Measurements from ENCODE around the gene PMPCA. TPM values are rescaled to one million over a fixed set of nuclear protein-coding genes. Genes with fewer than 3 reads are reported as not detected.
A peak's percentile ranks its signal among the peaks of the same experiment; 100 is the strongest.

The PMPCA gene
- total and polyA plus RNA-seq, 2 of the 13 experiments (the other 11 are each of a cell fraction or from before 2014, with no cell fraction given), result 70.2 to 88.4 TPM

DNA sequence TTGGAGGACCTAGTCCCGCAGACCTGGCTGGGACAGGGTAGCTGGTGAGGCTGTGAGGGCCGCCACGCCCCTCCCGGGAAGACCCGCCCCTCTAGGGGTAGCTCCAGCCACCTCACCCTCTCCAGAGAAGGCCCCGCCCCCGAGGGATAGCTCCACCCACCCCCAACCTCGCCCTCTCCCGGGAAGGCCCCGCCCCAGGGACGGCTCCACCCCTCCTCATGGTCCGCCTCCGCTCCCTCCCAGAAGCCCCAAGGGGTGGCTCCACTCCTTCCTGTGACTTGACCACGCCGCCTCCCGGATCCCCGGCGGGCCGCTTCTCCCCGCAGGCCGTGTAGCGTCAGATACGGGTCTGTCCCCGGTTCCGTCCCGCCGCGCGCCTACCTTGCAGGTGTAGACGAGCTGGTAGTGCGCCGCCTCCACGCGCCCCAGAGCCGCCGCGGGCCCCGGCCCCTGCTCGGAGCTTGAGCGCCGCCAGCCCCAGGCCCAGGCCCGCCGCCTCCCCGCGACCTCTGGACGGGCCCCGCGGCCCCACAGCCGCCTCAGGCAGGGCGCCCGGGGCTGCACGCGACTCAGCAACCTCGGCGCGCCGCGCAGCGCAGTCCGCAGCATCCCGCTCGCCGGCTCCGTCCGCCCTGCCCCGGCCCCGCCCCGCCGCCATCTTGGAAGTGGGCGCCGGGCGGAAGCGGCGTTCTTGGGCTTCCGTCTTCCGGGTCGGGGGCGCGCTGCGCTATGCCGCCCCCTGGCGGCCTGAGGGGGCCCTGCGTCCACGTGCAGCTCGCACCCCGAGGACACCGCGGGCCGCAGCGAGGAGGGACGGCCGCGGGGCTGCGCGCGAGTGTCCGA lies 47.1 kb upstream of the PMPCA start, which contains the start of gene DNLZ (continued):
- TF ChIP-seq, protein P1, sequence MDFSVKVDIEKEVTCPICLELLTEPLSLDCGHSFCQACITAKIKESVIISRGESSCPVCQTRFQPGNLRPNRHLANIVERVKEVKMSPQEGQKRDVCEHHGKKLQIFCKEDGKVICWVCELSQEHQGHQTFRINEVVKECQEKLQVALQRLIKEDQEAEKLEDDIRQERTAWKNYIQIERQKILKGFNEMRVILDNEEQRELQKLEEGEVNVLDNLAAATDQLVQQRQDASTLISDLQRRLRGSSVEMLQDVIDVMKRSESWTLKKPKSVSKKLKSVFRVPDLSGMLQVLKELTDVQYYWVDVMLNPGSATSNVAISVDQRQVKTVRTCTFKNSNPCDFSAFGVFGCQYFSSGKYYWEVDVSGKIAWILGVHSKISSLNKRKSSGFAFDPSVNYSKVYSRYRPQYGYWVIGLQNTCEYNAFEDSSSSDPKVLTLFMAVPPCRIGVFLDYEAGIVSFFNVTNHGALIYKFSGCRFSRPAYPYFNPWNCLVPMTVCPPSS (IDR thresholded peaks at IDR 0.05), result no peak
- TF ChIP-seq SIX1 (CRISPR knock-in tag; IDR thresholded peaks at IDR 0.05; ENCODE audit: borderline replicate concordance) (no peak), HDAC1 (CRISPR knock-in tag; IDR thresholded peaks at IDR 0.05) (peak; percentile 85), ZNF570 (CRISPR knock-in tag; IDR thresholded peaks at IDR 0.05; ENCODE audit: borderline replicate concordance) (no peak), CEBPB (IDR thresholded peaks at IDR 0.05; ENCODE audit: borderline replicate concordance, low read depth, low read length) (no peak), PITX1 (CRISPR knock-in tag; IDR thresholded peaks at IDR 0.05) (no peak), NFKBIZ (CRISPR knock-in tag; IDR thresholded peaks at IDR 0.05) (no peak; the same call in 1 of the 2 replicates), ZNF550 (CRISPR knock-in tag; IDR thresholded peaks at IDR 0.05; ENCODE audit: borderline replicate concordance) (no peak), ZNF790 (CRISPR knock-in tag; IDR thresholded peaks at IDR 0.05; ENCODE audit: borderline replicate concordance) (no peak), GABPA (IDR thresholded peaks at IDR 0.05; ENCODE audit: low read depth, low read length) (no peak), GABPA (CRISPR knock-in tag; IDR thresholded peaks at IDR 0.05; ENCODE audit: low read depth) (peak; percentile 85), ZSCAN9 (CRISPR knock-in tag; IDR thresholded peaks at IDR 0.05; ENCODE audit: borderline replicate concordance) (peak; percentile 39; the same call in 1 of the 2 replicates), MBD4 (IDR thresholded peaks at IDR 0.05; ENCODE audit: borderline replicate concordance, low read length) (no peak), ZNF33B (CRISPR knock-in tag; IDR thresholded peaks at IDR 0.05) (no peak), ZNF543 (CRISPR knock-in tag; IDR thresholded peaks at IDR 0.05) (peak; percentile 90), CCDC6 (CRISPR knock-in tag; IDR thresholded peaks at IDR 0.05) (peak; percentile 95), KLF15 (CRISPR knock-in tag; IDR thresholded peaks at IDR 0.05; ENCODE audit: borderline replicate concordance) (no peak), HNF4G (IDR thresholded peaks at IDR 0.05; ENCODE audit: borderline replicate concordance, low read depth, low read length) (no peak), HNF4G (CRISPR knock-in tag; IDR thresholded peaks at IDR 0.05; ENCODE audit: borderline replicate concordance, low read depth) (peak; percentile 69; the same call in 1 of the 2 replicates), NFATC3 (CRISPR knock-in tag; IDR thresholded peaks at IDR 0.05) (no peak)
- TF ChIP-seq, protein P2, sequence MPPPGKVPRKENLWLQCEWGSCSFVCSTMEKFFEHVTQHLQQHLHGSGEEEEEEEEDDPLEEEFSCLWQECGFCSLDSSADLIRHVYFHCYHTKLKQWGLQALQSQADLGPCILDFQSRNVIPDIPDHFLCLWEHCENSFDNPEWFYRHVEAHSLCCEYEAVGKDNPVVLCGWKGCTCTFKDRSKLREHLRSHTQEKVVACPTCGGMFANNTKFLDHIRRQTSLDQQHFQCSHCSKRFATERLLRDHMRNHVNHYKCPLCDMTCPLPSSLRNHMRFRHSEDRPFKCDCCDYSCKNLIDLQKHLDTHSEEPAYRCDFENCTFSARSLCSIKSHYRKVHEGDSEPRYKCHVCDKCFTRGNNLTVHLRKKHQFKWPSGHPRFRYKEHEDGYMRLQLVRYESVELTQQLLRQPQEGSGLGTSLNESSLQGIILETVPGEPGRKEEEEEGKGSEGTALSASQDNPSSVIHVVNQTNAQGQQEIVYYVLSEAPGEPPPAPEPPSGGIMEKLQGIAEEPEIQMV (CRISPR knock-in tag; IDR thresholded peaks at IDR 0.05; ENCODE audit: low read depth), result no peak
- TF ChIP-seq, protein P3, sequence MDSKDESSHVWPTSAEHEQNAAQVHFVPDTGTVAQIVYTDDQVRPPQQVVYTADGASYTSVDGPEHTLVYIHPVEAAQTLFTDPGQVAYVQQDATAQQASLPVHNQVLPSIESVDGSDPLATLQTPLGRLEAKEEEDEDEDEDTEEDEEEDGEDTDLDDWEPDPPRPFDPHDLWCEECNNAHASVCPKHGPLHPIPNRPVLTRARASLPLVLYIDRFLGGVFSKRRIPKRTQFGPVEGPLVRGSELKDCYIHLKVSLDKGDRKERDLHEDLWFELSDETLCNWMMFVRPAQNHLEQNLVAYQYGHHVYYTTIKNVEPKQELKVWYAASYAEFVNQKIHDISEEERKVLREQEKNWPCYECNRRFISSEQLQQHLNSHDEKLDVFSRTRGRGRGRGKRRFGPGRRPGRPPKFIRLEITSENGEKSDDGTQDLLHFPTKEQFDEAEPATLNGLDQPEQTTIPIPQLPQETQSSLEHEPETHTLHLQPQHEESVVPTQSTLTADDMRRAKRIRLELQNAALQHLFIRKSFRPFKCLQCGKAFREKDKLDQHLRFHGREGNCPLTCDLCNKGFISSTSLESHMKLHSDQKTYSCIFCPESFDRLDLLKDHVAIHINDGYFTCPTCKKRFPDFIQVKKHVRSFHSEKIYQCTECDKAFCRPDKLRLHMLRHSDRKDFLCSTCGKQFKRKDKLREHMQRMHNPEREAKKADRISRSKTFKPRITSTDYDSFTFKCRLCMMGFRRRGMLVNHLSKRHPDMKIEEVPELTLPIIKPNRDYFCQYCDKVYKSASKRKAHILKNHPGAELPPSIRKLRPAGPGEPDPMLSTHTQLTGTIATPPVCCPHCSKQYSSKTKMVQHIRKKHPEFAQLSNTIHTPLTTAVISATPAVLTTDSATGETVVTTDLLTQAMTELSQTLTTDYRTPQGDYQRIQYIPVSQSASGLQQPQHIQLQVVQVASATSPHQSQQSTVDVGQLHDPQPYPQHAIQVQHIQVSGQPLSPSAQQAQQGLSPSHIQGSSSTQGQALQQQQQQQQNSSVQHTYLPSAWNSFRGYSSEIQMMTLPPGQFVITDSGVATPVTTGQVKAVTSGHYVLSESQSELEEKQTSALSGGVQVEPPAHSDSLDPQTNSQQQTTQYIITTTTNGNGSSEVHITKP (CRISPR knock-in tag; IDR thresholded peaks at IDR 0.05; ENCODE audit: low read depth), result no peak
- TF ChIP-seq, protein P4, sequence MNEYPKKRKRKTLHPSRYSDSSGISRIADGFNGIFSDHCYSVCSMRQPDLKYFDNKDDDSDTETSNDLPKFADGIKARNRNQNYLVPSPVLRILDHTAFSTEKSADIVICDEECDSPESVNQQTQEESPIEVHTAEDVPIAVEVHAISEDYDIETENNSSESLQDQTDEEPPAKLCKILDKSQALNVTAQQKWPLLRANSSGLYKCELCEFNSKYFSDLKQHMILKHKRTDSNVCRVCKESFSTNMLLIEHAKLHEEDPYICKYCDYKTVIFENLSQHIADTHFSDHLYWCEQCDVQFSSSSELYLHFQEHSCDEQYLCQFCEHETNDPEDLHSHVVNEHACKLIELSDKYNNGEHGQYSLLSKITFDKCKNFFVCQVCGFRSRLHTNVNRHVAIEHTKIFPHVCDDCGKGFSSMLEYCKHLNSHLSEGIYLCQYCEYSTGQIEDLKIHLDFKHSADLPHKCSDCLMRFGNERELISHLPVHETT (CRISPR knock-in tag; conservative IDR thresholded peaks at IDR 0.05), result peak; percentile 65; the same call in 1 of the 2 replicates

Data from HepG2 (cell line).